Tibial artery (tissue), 4 donors: ENCODE measurements around the gene DNAH17.

ENCODE experiments used
- DNase-seq, 2 donors: peaks; one replicate each; pipeline ENCODE4 v3.0.0-alpha.2; 2019
- H3K27ac ChIP-seq, 2 donors: fragments of 200-600 bp; sonication (generic) in 1 of 2; 1 replicate in 1 of 2; 2 replicates in 1 of 2; pipeline ENCODE4 v1.5.1; 2018 to 2019; ENCODE audit warnings: mild to moderate bottlenecking in 1 of 2
- H3K27me3 ChIP-seq, 2 donors: fragments of 200-600 bp; sonication (generic) in 1 of 2; one replicate each; pipeline versions ENCODE4 v1.5.1 to v1.6.0; 2016 to 2019
- H3K36me3 ChIP-seq, 3 donors: fragments of 200-600 bp; sonication (generic) in 2 of 3; one replicate each; pipeline ENCODE4 v1.5.1; 2016 to 2019; ENCODE audit warnings: mild to moderate bottlenecking in 2 of 3
- H3K4me1 ChIP-seq, 4 donors: fragments of 200-600 bp; sonication (generic) in 2 of 4; 1 replicate in 3 of 4; 2 replicates in 1 of 4; pipeline ENCODE4 v1.5.1; 2016 to 2019
- H3K4me3 ChIP-seq, 2 donors: fragments of 200-600 bp; sonication (generic) in 1 of 2; 1 replicate in 1 of 2; 2 replicates in 1 of 2; pipeline ENCODE4 v1.5.1; 2018 to 2019; ENCODE audit warnings: mild to moderate bottlenecking in 2 of 2
- H3K9me3 ChIP-seq, 3 donors: fragments of 200-600 bp; sonication (generic) in 1 of 3; one replicate each; pipeline ENCODE4 v1.5.1; 2016 to 2019
- CTCF ChIP-seq, 2 experiments: fragments of 200-600 bp in 1 of 2; fragments of 450-650 bp in 1 of 2; IDR thresholded peaks; one replicate each; pipeline ENCODE4 v1.5.1; 2017 to 2019; ENCODE audit warnings: antibody characterized with exemption in 2 of 2, mild to moderate bottlenecking in 1 of 2, moderate library complexity in 1 of 2
- intact Hi-C: fragments of 100-400 bp; cut with DNase I; formaldehyde crosslinking; loops from one replicate; pipeline ENCODE4 v1.15.0; 2023; ENCODE audit warnings: low total_unique reads

The DNAH17 gene

GRCh38 chr17:78437508-78438169 lies 139.6 kb downstream of the DNAH17 start:
- no peaks in the 10 kb centered on the region for H3K9me3 ChIP-seq
- H3K27me3 ChIP-seq = peaks cover 0 to 35% of the 10 kb centered on the region in 2 donors
- H3K4me1 ChIP-seq = peaks cover 0 to under 1% (median under 1%) of the 10 kb centered on the region in 4 donors
- H3K27ac ChIP-seq = no peak overlapping the region
- intact Hi-C loops = no loop called here
- H3K4me3 ChIP-seq = no peak overlapping the region
- no peak for TF ChIP-seq CTCF (IDR thresholded peaks at IDR 0.05)
- no peaks in the 10 kb centered on the region for H3K36me3 ChIP-seq
- no peak for DNase-seq

- H3K4me3 ChIP-seq = no peak overlapping the region
- H3K27me3 ChIP-seq = peaks cover 0 to 32% of the 10 kb centered on the region in 2 donors
- no peak for DNase-seq
- no peak for TF ChIP-seq CTCF (IDR thresholded peaks at IDR 0.05)
- peaks cover 0 to 9% (median 3%) of the 10 kb centered on the region in 4 donors for H3K4me1 ChIP-seq
- H3K9me3 ChIP-seq = no peaks in the 10 kb centered on the region
- H3K27ac ChIP-seq = no peak overlapping the region
- H3K36me3 ChIP-seq = no peaks in the 10 kb centered on the region
- intact Hi-C loops = no loop called here
Observed at GRCh38 chr17:78435330-78436005, 141.7 kb downstream of the DNAH17 start.

GRCh38 chr17:78434455-78435329 lies 142.5 kb downstream of the DNAH17 start:
- no peak for TF ChIP-seq CTCF (IDR thresholded peaks at IDR 0.05)
- Histone ChIP-seq H3K27me3 (peaks cover 0 to 32% of the 10 kb centered on the region in 2 donors), H3K9me3 (no peaks in the 10 kb centered on the region), H3K36me3 (peaks cover 1 to 3% (median 3%) of the 10 kb centered on the region in 3 donors), H3K4me3 (no peak overlapping the region), H3K4me1 (peaks cover 0 to 9% (median 3%) of the 10 kb centered on the region in 4 donors), H3K27ac (no peak overlapping the region)
- intact Hi-C loops = no loop called here
- DNase-seq = no peak

- H3K27me3 ChIP-seq = peaks cover 0 to 32% of the 10 kb centered on the region in 2 donors
- H3K27ac ChIP-seq = no peak overlapping the region
- H3K4me3 ChIP-seq = no peak overlapping the region
- no peak for DNase-seq
- H3K9me3 ChIP-seq = no peaks in the 10 kb centered on the region
- H3K36me3 ChIP-seq = peaks cover 9 to 11% (median 11%) of the 10 kb centered on the region in 3 donors
- intact Hi-C loops = no loop called here
- no peak for TF ChIP-seq CTCF (IDR thresholded peaks at IDR 0.05)
- peaks cover 0 to 9% (median 3%) of the 10 kb centered on the region in 4 donors for H3K4me1 ChIP-seq
Observed at GRCh38 chr17:78433780-78434335, 143.3 kb downstream of the DNAH17 start.

GRCh38 chr17:78433013-78433727 lies 144.0 kb downstream of the DNAH17 start:
- peaks cover 9 to 17% (median 14%) of the 10 kb centered on the region in 3 donors for H3K36me3 ChIP-seq
- no peak for DNase-seq
- H3K4me3 ChIP-seq = no peak overlapping the region
- H3K27ac ChIP-seq = no peak overlapping the region
- no peaks in the 10 kb centered on the region for H3K9me3 ChIP-seq
- H3K4me1 ChIP-seq = peaks cover 0 to 9% (median 3%) of the 10 kb centered on the region in 4 donors
- intact Hi-C loops = no loop called here
- H3K27me3 ChIP-seq = peaks cover 0 to 32% of the 10 kb centered on the region in 2 donors
- TF ChIP-seq CTCF (IDR thresholded peaks at IDR 0.05) = no peak
